Mucosa of descending colon (tissue), 3 donors: Measurements from ENCODE around the gene CEP131. TPM values are rescaled to one million over a fixed set of nuclear protein-coding genes. Genes with fewer than 3 reads are reported as not detected.

Experiments
- ATAC-seq: fragments of 200-7000 bp; cut with Tn5 transposase; one replicate; pipeline ENCODE4 v1.9.1; 2020; ENCODE audit warnings: mild to moderate bottlenecking, moderate library complexity
- DNase-seq, 3 donors: peaks; one replicate each; pipeline ENCODE4 v3.0.0-alpha.2; 2020
- H3K36me3 ChIP-seq: fragments of 200-600 bp; one replicate; pipeline ENCODE4 v1.8.0; 2021; ENCODE audit warnings: low read depth, mild to moderate bottlenecking
- H3K4me1 ChIP-seq: fragments of 200-600 bp; one replicate; pipeline ENCODE4 v1.8.0; 2021; ENCODE audit warnings: low read depth, mild to moderate bottlenecking
- H3K4me3 ChIP-seq: fragments of 200-600 bp; one replicate; pipeline ENCODE4 v1.8.0; 2021; ENCODE audit warnings: mild to moderate bottlenecking
- H3K9me3 ChIP-seq: fragments of 200-600 bp; one replicate; pipeline ENCODE4 v1.8.0; 2021; ENCODE audit warnings: mild to moderate bottlenecking
- CTCF ChIP-seq: fragments of 200-600 bp; IDR thresholded peaks from one replicate; pipeline ENCODE4 v1.8.0; 2022; ENCODE audit warnings: antibody characterized with exemption, mild to moderate bottlenecking
- intact Hi-C, 2 donors: fragments of 100-400 bp; cut with DNase I in 1 of 2; cut with micrococcal nuclease in 1 of 2; formaldehyde crosslinking; loops; one replicate each; pipeline versions ENCODE4 v1.11.0 to v1.11.1; 2022; cut with DNase I, micrococcal nuclease
- total RNA-seq, 3 donors: library from RNA; stranded (reverse); fragmentation: NEBNext Ultra II Directional in 2 of 3; extraction: Animal tissue kit (Norgen Biotek cat#: 25700) in 2 of 3; gene quantifications; one replicate each; pipeline versions ENCODE4 v1.2.1 to v1.2.4, GENCODE V29; 2021 to 2023
- donor health status: DM: no; HTN: no; CAD: no; lungs with moderate emphysema.
- donor health status: DM: no; HTN: no; CAD: no.
- donor health status: DM: no; HTN: yes; CAD: no.

CEP131 gene
- total RNA-seq, 3 donors from 2014 or later = 5.7 to 9.3 (median 8.7) TPM

- intact Hi-C loops = no loop called here
- no peaks in the 10 kb centered on the region for H3K9me3 ChIP-seq
- H3K36me3 ChIP-seq = no peaks in the 10 kb centered on the region
- DNase-seq (no peak), ATAC-seq (no peak)
- no peak for TF ChIP-seq CTCF
- H3K4me3 ChIP-seq = no peak overlapping the region
- no peaks in the 10 kb centered on the region for H3K4me1 ChIP-seq
Measured at GRCh38 chr17:81213978-81214377, 8.8 kb downstream of the CEP131 start.

GRCh38 chr17:81212365-81212764 lies 10.4 kb downstream of the CEP131 start:
- intact Hi-C loops = no loop called here
- DNase-seq (no peak), ATAC-seq (no peak)

GRCh38 chr17:81210868-81211267 lies 11.9 kb downstream of the CEP131 start:
- intact Hi-C loops = no loop called here

More at GRCh38 chr17:81212365-81212764, 10.4 kb downstream of the CEP131 start:
- Histone ChIP-seq H3K36me3 (no peaks in the 10 kb centered on the region), H3K9me3 (no peaks in the 10 kb centered on the region), H3K4me1 (no peaks in the 10 kb centered on the region), H3K4me3 (no peak overlapping the region)
- no peak for TF ChIP-seq CTCF

GRCh38 chr17:81210466-81210865 lies 12.3 kb downstream of the CEP131 start:
- TF ChIP-seq CTCF = no peak
- H3K9me3 ChIP-seq = no peaks in the 10 kb centered on the region
- intact Hi-C loops = no loop called here
- DNase-seq (no peak), ATAC-seq (no peak)
- no peak overlapping the region for H3K4me3 ChIP-seq
- H3K4me1 ChIP-seq = no peaks in the 10 kb centered on the region
- no peaks in the 10 kb centered on the region for H3K36me3 ChIP-seq

More at GRCh38 chr17:81210868-81211267, 11.9 kb downstream of the CEP131 start:
- Histone ChIP-seq H3K9me3 (no peaks in the 10 kb centered on the region), H3K4me3 (no peak overlapping the region), H3K36me3 (no peaks in the 10 kb centered on the region), H3K4me1 (no peaks in the 10 kb centered on the region)
- DNase-seq (no peak), ATAC-seq (no peak)
- TF ChIP-seq CTCF = no peak

- Histone ChIP-seq H3K4me3 (no peak overlapping the region), H3K9me3 (no peaks in the 10 kb centered on the region), H3K4me1 (no peaks in the 10 kb centered on the region), H3K36me3 (no peaks in the 10 kb centered on the region)
- no peak for TF ChIP-seq CTCF
- intact Hi-C loops = no loop called here
- ATAC-seq (no peak), DNase-seq (no peak)
Measured at GRCh38 chr17:81209141-81209540, 13.6 kb downstream of the CEP131 start.

GRCh38 chr17:81208651-81209050 lies 14.1 kb downstream of the CEP131 start:
- DNase-seq (no peak), ATAC-seq (no peak)
- intact Hi-C loops = no loop called here
- Histone ChIP-seq H3K9me3 (no peaks in the 10 kb centered on the region), H3K4me3 (no peak overlapping the region), H3K36me3 (no peaks in the 10 kb centered on the region), H3K4me1 (no peaks in the 10 kb centered on the region)
- TF ChIP-seq CTCF = no peak
